K562 (cell line): ENCODE measurements around the gene RNF4. TPM values are rescaled to one million over a fixed set of nuclear protein-coding genes. Genes with fewer than 3 reads are reported as not detected.

ENCODE experiments used
- ATAC-seq: fragments of 200-7000 bp; cut with Tn5 transposase; 3 replicates; pipeline ENCODE4 v1.9.1; 2020; ENCODE audit warnings: moderate library complexity
- BruUV-seq: library from RNA; stranded (reverse); fragments of 400-500 nt; replicated peaks from 2 replicates; lab custom pipeline; 2021; lab: Mats Ljungman, UMichigan
- CTCF ChIA-PET: fragments of 300-600 bp; formaldehyde crosslinking; extraction: SDS; loops from one replicate; lab custom pipeline; 2021; ENCODE audit warnings: low intra/inter-chr PET ratio; lab: Yijun Ruan, JAX
- POLR2A ChIA-PET: fragments of 300-600, 350-650 bp; sonication (Branson Sonifier 250); formaldehyde crosslinking; extraction: SDS; loops from one replicate; lab custom pipeline; 2021; ENCODE audit warnings: antibody characterized with exemption, inconsistent platforms; lab: Yijun Ruan, JAX
- DNase-seq, 4 experiments: peaks; one replicate each; pipeline versions ENCODE4 v3.0.0 to v3.0.0-alpha.2; 2011 to 2018; ENCODE audit warnings: low spot score in 3 of 4, mixed read lengths in 3 of 4; ENCODE audit errors: extremely low read depth in 1 of 4
- FAIRE-seq: peaks from 2 replicates; lab custom pipeline; 2011; peaks lifted over from hg19 to GRCh38; lab: Jason Lieb, UNC
- H2AFZ ChIP-seq: 2 replicates; pipeline ENCODE4 v1.6.0; 2011; ENCODE audit warnings: low read depth, low read length, control low read depth, inconsistent platforms
- H3K27ac ChIP-seq: fragments of 200-600 bp; 3 replicates; pipeline ENCODE4 v1.8.0; 2011; ENCODE audit warnings: low read depth, mild to moderate bottlenecking, control low read depth, inconsistent platforms, low read length, moderate library complexity, mixed read lengths; ENCODE audit errors: extremely low read depth
- H3K27me3 ChIP-seq, 2 experiments: fragments of 300-600 bp in 1 of 2; 2 replicates in 1 of 2; 3 replicates in 1 of 2; pipeline versions ENCODE4 v1.6.0 to v1.8.0; 2011; ENCODE audit warnings: inconsistent platforms in 2 of 2, low read length in 2 of 2, mild to moderate bottlenecking in 1 of 2, mixed read lengths in 1 of 2, moderate library complexity in 1 of 2; ENCODE audit not compliant: control insufficient read depth in 2 of 2, insufficient read depth in 2 of 2
- H3K36me3 ChIP-seq: fragments of 300-600 bp; 3 replicates; pipeline ENCODE4 v1.8.0; 2011; ENCODE audit warnings: mild to moderate bottlenecking, low read length, inconsistent platforms; ENCODE audit not compliant: control insufficient read depth, insufficient read depth
- H3K4me1 ChIP-seq, 2 experiments: fragments of 200-600 bp in 1 of 2; replicated peaks in 1 of 2; 2 replicates in 1 of 2; 3 replicates in 1 of 2; pipeline versions ENCODE4 v1.5.1 to v1.8.0; 2011; ENCODE audit warnings: inconsistent platforms in 2 of 2, low read length in 2 of 2, mild to moderate bottlenecking in 1 of 2, mixed read lengths in 1 of 2, moderate library complexity in 1 of 2; ENCODE audit not compliant: control insufficient read depth in 2 of 2, insufficient read depth in 2 of 2
- H3K4me2 ChIP-seq: 2 replicates; pipeline ENCODE4 v1.6.1; 2011; ENCODE audit warnings: low read length, control low read depth, inconsistent platforms, mixed read lengths; ENCODE audit not compliant: insufficient read depth
- H3K4me3 ChIP-seq: fragments of 200-600 bp; sonication (generic), shearing (Covaris generic); 2 replicates; pipeline ENCODE4 v1.5.1; 2016; ENCODE audit warnings: control low read depth, inconsistent platforms
- H3K79me2 ChIP-seq: fragments of 200-600 bp; 3 replicates; pipeline ENCODE4 v1.8.0; 2011; ENCODE audit warnings: low read length, inconsistent platforms; ENCODE audit not compliant: control insufficient read depth, insufficient read depth
- H3K9ac ChIP-seq, 2 experiments: 2 replicates each; pipeline versions ENCODE4 v1.6.0 to v1.6.1; 2011; ENCODE audit warnings: low read depth in 2 of 2, low read length in 2 of 2, control low read depth in 1 of 2, inconsistent platforms in 1 of 2, mild to moderate bottlenecking in 1 of 2, mixed read lengths in 1 of 2; ENCODE audit not compliant: insufficient read depth in 1 of 2
- H3K9me1 ChIP-seq: one replicate; pipeline ENCODE4 v1.6.0; 2011; ENCODE audit warnings: inconsistent platforms, mild to moderate bottlenecking, low read length, moderate library complexity; ENCODE audit not compliant: control insufficient read depth, insufficient read depth
- H3K9me3 ChIP-seq: replicated peaks from 2 replicates; pipeline ENCODE4 v1.5.1; 2011; ENCODE audit warnings: low read depth, low read length, inconsistent platforms; ENCODE audit not compliant: control insufficient read depth, insufficient read depth
- H4K20me1 ChIP-seq: replicated peaks from 2 replicates; pipeline ENCODE4 v1.6.1; 2011; ENCODE audit warnings: low read length, inconsistent platforms, mixed read lengths; ENCODE audit not compliant: control insufficient read depth, insufficient read depth
- FOXA1 ChIP-seq: fragments of 450-650 bp; IDR thresholded peaks from 2 replicates; pipeline ENCODE4 v1.6.1; 2016; ENCODE audit warnings: mild to moderate bottlenecking, borderline replicate concordance
- HOXB6 ChIP-seq: fragments of 250-450 bp; sonication (Bioruptor Pico); IDR thresholded peaks from 2 replicates; pipeline ENCODE4 v1.5.1; 2022; ENCODE audit warnings: mild to moderate bottlenecking, borderline replicate concordance
- ILK ChIP-seq: fragments of 450-650 bp; IDR thresholded peaks from 2 replicates; pipeline ENCODE4 v1.6.1; 2016; ENCODE audit warnings: missing genetic modification characterization, low read depth, mild to moderate bottlenecking, missing compliant biosample characterization, moderate library complexity, borderline replicate concordance
- PHF8 ChIP-seq: fragments of 200-600 bp; sonication (generic); IDR thresholded peaks from 2 replicates; pipeline ENCODE4 v1.6.1; 2012; ENCODE audit warnings: mixed run types, mild to moderate bottlenecking, inconsistent platforms, low read length, moderate library complexity, borderline replicate concordance
- POLR2AphosphoS2 ChIP-seq: IDR thresholded peaks from 2 replicates; pipeline ENCODE4 v1.6.1; 2012; ENCODE audit warnings: low read length, improper control_type of control experiment
- SMAD3 ChIP-seq: fragments of 450-650 bp; formaldehyde crosslinking; conservative IDR thresholded peaks from 2 replicates; pipeline ENCODE4 v1.4.0; 2020; ENCODE audit warnings: mild to moderate bottlenecking
- TCF7 ChIP-seq: sonication (generic); IDR thresholded peaks from 2 replicates; pipeline ENCODE4 v1.6.1; 2016; ENCODE audit warnings: antibody characterized with exemption, borderline replicate concordance
- USF1 ChIP-seq: sonication (generic); formaldehyde crosslinking; IDR thresholded peaks from 2 replicates; pipeline ENCODE4 v1.9.0; 2022; ENCODE audit warnings: mild to moderate bottlenecking, missing genetic modification reagents
- ZBED1 ChIP-seq: IDR thresholded peaks from 2 replicates; pipeline ENCODE4 v1.6.1; 2014
- ZNF23 ChIP-seq: fragments of 250-450 bp; sonication (Bioruptor Pico); IDR thresholded peaks from 2 replicates; pipeline ENCODE4 v1.4.0; 2020; ENCODE audit warnings: mild to moderate bottlenecking
- ZNF277 ChIP-seq: fragments of 250-450 bp; sonication (Bioruptor Pico); IDR thresholded peaks from 2 replicates; pipeline ENCODE4 v1.8.0; 2022; ENCODE audit warnings: inconsistent platforms, mild to moderate bottlenecking, moderate library complexity, borderline replicate concordance
- WGBS: fragments of 100-300 bp; shearing (Covaris generic); methylation state at CpG from one replicate; pipeline ENCODE4 v1.1.6; 2016; ENCODE audit warnings: low coverage, mixed read lengths; ENCODE audit not compliant: insufficient coverage; ENCODE audit errors: missing lambda C conversion rate; 5-methylcytosine and 5-hydroxymethylcytosine counted together
- in situ Hi-C: fragments of 300-500 bp; cut with MboI; formaldehyde crosslinking; loops from 4 replicates; pipeline ENCODE4 v1.15.0; 2018; ENCODE audit warnings: inconsistent platforms, mixed read lengths
- intact Hi-C: fragments of 100-400 bp; cut with micrococcal nuclease; formaldehyde crosslinking; loops from 2 replicates; pipeline ENCODE4 v1.14.2; 2022
- polyA plus RNA-seq, 8 experiments: library from polyadenylated mRNA; depleted of rRNA in 4 of 8; stranded (reverse) in 5 of 8; unstranded in 3 of 8; fragments of >200 nt; fragmentation: Nextera tagmentation in 2 of 8; fragmentation: Illumina TruSeq in 1 of 8; extraction: Ambion mirVana in 2 of 8; extraction: Trizol in 1 of 8; gene quantifications; 2 replicates each; pipeline versions ENCODE4 v1.2.1 to v1.2.3, GENCODE V29; 2011 to 2014; ENCODE audit warnings: inconsistent platforms in 1 of 8, missing spikeins in 1 of 8
- total RNA-seq, 7 experiments: library from RNA; depleted of rRNA in 6 of 7; stranded (reverse); fragments of >200 nt in 6 of 7; fragmentation: Illumina TruSeq in 2 of 7; extraction: Trizol in 2 of 7; gene quantifications; 2 replicates each; pipeline versions ENCODE4 v1.2.1 to v1.2.3, GENCODE V29; 2011 to 2021; ENCODE audit warnings: low replicate concordance in 1 of 7
- TF ChIP-seq, protein P1 (sequence below): sonication (generic); formaldehyde crosslinking; IDR thresholded peaks from 2 replicates; pipeline ENCODE4 v1.8.0; 2022; ENCODE audit warnings: mild to moderate bottlenecking, missing genetic modification reagents, borderline replicate concordance

Gene RNF4
- total and polyA plus RNA-seq, 9 of the 15 experiments (the other 6 are each of a cell fraction or from before 2014, with no cell fraction given) = 19.2 to 59.3 (median 44.8) TPM

DNA sequence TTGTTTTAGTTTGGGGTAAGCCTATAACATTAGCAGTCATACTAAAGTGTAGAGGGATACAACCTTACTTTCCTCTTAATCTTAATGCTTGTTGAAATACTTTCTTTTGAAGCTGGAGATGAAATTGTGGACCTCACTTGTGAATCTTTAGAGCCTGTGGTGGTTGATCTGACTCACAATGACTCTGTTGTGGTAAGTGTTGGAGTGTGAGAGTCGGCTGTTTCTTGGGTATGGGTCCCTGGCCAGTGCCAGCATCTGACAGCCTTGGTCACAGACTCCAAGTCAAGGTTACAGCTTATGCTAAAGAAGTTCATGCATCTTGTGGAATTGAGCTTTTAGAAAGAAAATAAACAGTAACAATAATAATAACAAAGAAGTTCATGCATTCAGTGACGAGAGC is 31.6 kb downstream of the RNF4 start:
- ATAC-seq (no peak), DNase-seq (no peak), FAIRE-seq (no peak)
- H4K20me1 ChIP-seq = peaks cover 3% of the 10 kb centered on the region; the same call in 1 of the 2 replicates
- H3K4me1 ChIP-seq = no peaks in the 10 kb centered on the region
- no peaks in the 10 kb centered on the region for H3K9me1 ChIP-seq
- H3K4me2 ChIP-seq = no peak overlapping the region
- H3K9ac ChIP-seq = no peak overlapping the region
- H3K27ac ChIP-seq = no peak overlapping the region
- H3K9me3 ChIP-seq = no peaks in the 10 kb centered on the region
- peaks cover 23% of the 10 kb centered on the region; the same call in 2 of the 3 replicates for H3K79me2 ChIP-seq
- H3K27me3 ChIP-seq = no peaks in the 10 kb centered on the region
- in situ Hi-C loops (no loop called here), intact Hi-C loops (no loop called here)
- ChIA-PET CTCF (no interaction called here), POLR2A (interaction anchor here (0.7 to 1.7 kb wide), 4 partner anchors 8 to 38 kb away, joined by 3 to 6 read pairs (median 4); no protein-coding TSS in a partner anchor)
- 85% methylated on average over 2 of the region's 2 CpGs for WGBS
- peaks cover 88% of the 10 kb centered on the region for H3K36me3 ChIP-seq
- no peak overlapping the region for H3K4me3 ChIP-seq
- TF ChIP-seq POLR2AphosphoS2 (no peak), ZNF23 (CRISPR knock-in tag) (no peak), HOXB6 (CRISPR knock-in tag) (no peak), USF1 (CRISPR knock-in tag) (no peak), TCF7 (no peak), PHF8 (no peak), ILK (tag) (no peak), ZNF277 (no peak), FOXA1 (no peak), ZBED1 (no peak), SMAD3 (no peak)
- TF ChIP-seq, protein P1, sequence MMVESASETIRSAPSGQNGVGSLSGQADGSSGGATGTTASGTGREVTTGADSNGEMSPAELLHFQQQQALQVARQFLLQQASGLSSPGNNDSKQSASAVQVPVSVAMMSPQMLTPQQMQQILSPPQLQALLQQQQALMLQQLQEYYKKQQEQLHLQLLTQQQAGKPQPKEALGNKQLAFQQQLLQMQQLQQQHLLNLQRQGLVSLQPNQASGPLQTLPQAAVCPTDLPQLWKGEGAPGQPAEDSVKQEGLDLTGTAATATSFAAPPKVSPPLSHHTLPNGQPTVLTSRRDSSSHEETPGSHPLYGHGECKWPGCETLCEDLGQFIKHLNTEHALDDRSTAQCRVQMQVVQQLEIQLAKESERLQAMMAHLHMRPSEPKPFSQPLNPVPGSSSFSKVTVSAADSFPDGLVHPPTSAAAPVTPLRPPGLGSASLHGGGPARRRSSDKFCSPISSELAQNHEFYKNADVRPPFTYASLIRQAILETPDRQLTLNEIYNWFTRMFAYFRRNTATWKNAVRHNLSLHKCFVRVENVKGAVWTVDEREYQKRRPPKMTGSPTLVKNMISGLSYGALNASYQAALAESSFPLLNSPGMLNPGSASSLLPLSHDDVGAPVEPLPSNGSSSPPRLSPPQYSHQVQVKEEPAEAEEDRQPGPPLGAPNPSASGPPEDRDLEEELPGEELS (CRISPR knock-in tag) = no peak
- H2AFZ ChIP-seq = no peak overlapping the region
- BruUV-seq = no TSS peak
